ENCODE data around the gene GRIA4.

DNA sequence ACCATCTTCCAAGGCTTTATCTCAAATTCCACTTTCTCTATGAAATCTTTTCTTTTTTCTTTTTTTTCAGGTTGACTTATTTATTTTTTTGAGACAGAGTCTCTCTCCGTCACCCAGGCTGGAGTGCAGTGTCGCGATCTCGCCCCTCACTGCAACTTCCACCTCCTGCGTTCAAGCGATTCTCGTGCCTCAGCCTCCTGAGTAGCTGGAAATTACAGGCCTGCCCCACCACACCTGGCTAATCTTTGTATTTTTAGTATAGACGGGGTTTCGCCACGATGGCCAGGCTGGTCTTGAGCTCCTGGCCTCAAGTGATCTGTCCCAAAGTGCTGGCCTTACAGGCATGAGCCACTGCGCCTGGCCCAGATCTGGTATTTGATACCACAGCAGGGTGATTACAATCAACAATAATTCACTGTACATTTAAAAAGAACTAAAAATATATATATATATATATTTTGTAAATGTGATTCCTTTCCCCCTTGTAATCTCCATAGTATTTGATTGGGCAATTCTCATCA lies 290.7 kb downstream of the GRIA4 start:
- TF ChIP-seq POLR2AphosphoS5 (IDR thresholded peaks at IDR 0.05): no peak
- TF ChIP-seq, protein P1, sequence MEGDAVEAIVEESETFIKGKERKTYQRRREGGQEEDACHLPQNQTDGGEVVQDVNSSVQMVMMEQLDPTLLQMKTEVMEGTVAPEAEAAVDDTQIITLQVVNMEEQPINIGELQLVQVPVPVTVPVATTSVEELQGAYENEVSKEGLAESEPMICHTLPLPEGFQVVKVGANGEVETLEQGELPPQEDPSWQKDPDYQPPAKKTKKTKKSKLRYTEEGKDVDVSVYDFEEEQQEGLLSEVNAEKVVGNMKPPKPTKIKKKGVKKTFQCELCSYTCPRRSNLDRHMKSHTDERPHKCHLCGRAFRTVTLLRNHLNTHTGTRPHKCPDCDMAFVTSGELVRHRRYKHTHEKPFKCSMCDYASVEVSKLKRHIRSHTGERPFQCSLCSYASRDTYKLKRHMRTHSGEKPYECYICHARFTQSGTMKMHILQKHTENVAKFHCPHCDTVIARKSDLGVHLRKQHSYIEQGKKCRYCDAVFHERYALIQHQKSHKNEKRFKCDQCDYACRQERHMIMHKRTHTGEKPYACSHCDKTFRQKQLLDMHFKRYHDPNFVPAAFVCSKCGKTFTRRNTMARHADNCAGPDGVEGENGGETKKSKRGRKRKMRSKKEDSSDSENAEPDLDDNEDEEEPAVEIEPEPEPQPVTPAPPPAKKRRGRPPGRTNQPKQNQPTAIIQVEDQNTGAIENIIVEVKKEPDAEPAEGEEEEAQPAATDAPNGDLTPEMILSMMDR (IDR thresholded peaks at IDR 0.05; ENCODE audit: poor library complexity, severe bottlenecking): no peak

Data from neural cell (in vitro differentiated cells).